ENCODE measurements around the gene TAGAP.

Gene TAGAP

GRCh38 chr6:159056003-159056402, 11.2 kb upstream of the TAGAP start:
- H3K9ac ChIP-seq (ENCODE audit: low read length) = peak overlapping the region; percentile 29; the same call in 1 of the 2 replicates

GRCh38 chr6:159053781-159054398, 9.1 kb upstream of the TAGAP start:
- Histone ChIP-seq H3K9ac (ENCODE audit: low read length) (peak overlapping the region; percentile 8; the same call in 1 of the 2 replicates), H3K4me3 (ENCODE audit: low read depth, low read length, poor library complexity, severe bottlenecking) (no peak overlapping the region), H3K79me2 (ENCODE audit: insufficient read depth, low read length) (no peaks in the 10 kb centered on the region), H3K4me2 (ENCODE audit: low read length) (peak overlapping the region; percentile 26; the same call in 1 of the 2 replicates), H3K9me3 (ENCODE audit: low read length) (no peaks in the 10 kb centered on the region), H3K27me3 (ENCODE audit: insufficient read depth, low read length) (no peaks in the 10 kb centered on the region), H3K9me2 (ENCODE audit: low read depth, low read length) (no peaks in the 10 kb centered on the region), H3F3A (ENCODE audit: insufficient read depth, low read length) (no peaks in the 10 kb centered on the region), H3K4me1 (ENCODE audit: insufficient read depth, low read length, severe bottlenecking) (peaks cover 50% of the 10 kb centered on the region), H2AFZ (ENCODE audit: low read length) (0 out of 2 replicates have a peak overlapping the region, but pooled peaks have one; percentile 30), H4K20me1 (ENCODE audit: insufficient read depth, low read length) (no peaks in the 10 kb centered on the region), H3K27ac (ENCODE audit: low read depth, low read length, poor library complexity, severe bottlenecking) (peak overlapping the region; percentile 54), H3K36me3 (ENCODE audit: insufficient read depth, low read length) (no peaks in the 10 kb centered on the region)
- TF ChIP-seq CTCF (IDR thresholded peaks at IDR 0.05; ENCODE audit: low read length) (no peak), EZH2 (IDR thresholded peaks at IDR 0.05; ENCODE audit: borderline replicate concordance, low read length) (no peak)

More at GRCh38 chr6:159056003-159056402, 11.2 kb upstream of the TAGAP start:
- Histone ChIP-seq H3K27ac (ENCODE audit: low read depth, low read length, poor library complexity, severe bottlenecking) (peak overlapping the region; percentile 69), H4K20me1 (ENCODE audit: insufficient read depth, low read length) (no peaks in the 10 kb centered on the region), H3K79me2 (ENCODE audit: insufficient read depth, low read length) (no peaks in the 10 kb centered on the region), H3F3A (ENCODE audit: insufficient read depth, low read length) (no peaks in the 10 kb centered on the region), H3K27me3 (ENCODE audit: insufficient read depth, low read length) (no peaks in the 10 kb centered on the region), H2AFZ (ENCODE audit: low read length) (0 out of 2 replicates have a peak overlapping the region, but pooled peaks have one; percentile 52), H3K36me3 (ENCODE audit: insufficient read depth, low read length) (no peaks in the 10 kb centered on the region), H3K9me3 (ENCODE audit: low read length) (no peaks in the 10 kb centered on the region), H3K4me3 (ENCODE audit: low read depth, low read length, poor library complexity, severe bottlenecking) (no peak overlapping the region), H3K4me1 (ENCODE audit: insufficient read depth, low read length, severe bottlenecking) (peaks cover 55% of the 10 kb centered on the region), H3K9me2 (ENCODE audit: low read depth, low read length) (no peaks in the 10 kb centered on the region), H3K4me2 (ENCODE audit: low read length) (peak overlapping the region; percentile 50)
- TF ChIP-seq EZH2 (IDR thresholded peaks at IDR 0.05; ENCODE audit: borderline replicate concordance, low read length) (no peak), CTCF (IDR thresholded peaks at IDR 0.05; ENCODE audit: low read length) (no peak)

- no peak overlapping the region for H2AFZ ChIP-seq (ENCODE audit: low read length)
- H3K4me2 ChIP-seq (ENCODE audit: low read length) = peak overlapping the region; percentile 26; the same call in 1 of the 2 replicates
- no peaks in the 10 kb centered on the region for H3K9me2 ChIP-seq (ENCODE audit: low read depth, low read length)
- H3K9me3 ChIP-seq (ENCODE audit: low read length) = no peaks in the 10 kb centered on the region
- H3K27ac ChIP-seq (ENCODE audit: low read depth, low read length, poor library complexity, severe bottlenecking) = peak overlapping the region; percentile 54
- H3K79me2 ChIP-seq (ENCODE audit: insufficient read depth, low read length) = no peaks in the 10 kb centered on the region
- no peaks in the 10 kb centered on the region for H4K20me1 ChIP-seq (ENCODE audit: insufficient read depth, low read length)
- TF ChIP-seq EZH2 (IDR thresholded peaks at IDR 0.05; ENCODE audit: borderline replicate concordance, low read length) = no peak
- TF ChIP-seq CTCF (IDR thresholded peaks at IDR 0.05; ENCODE audit: low read length) = no peak
- H3K36me3 ChIP-seq (ENCODE audit: insufficient read depth, low read length) = no peaks in the 10 kb centered on the region
- H3F3A ChIP-seq (ENCODE audit: insufficient read depth, low read length) = no peaks in the 10 kb centered on the region
- no peak overlapping the region for H3K4me3 ChIP-seq (ENCODE audit: low read depth, low read length, poor library complexity, severe bottlenecking)
- H3K9ac ChIP-seq (ENCODE audit: low read length) = peak overlapping the region; percentile 8; the same call in 1 of the 2 replicates
- peaks cover 58% of the 10 kb centered on the region for H3K4me1 ChIP-seq (ENCODE audit: insufficient read depth, low read length, severe bottlenecking)
- no peaks in the 10 kb centered on the region for H3K27me3 ChIP-seq (ENCODE audit: insufficient read depth, low read length)
These were observed 7.9 kb upstream of the TAGAP start for GRCh38 chr6:159052720-159053119.

Measured in OCI-LY1 (cell line).